ENCODE measurements around the gene DMWD.

The DMWD gene

GRCh38 chr19:45742969-45743368, 49.7 kb downstream of the DMWD start:
- no peak for DNase-seq

GRCh38 chr19:45739498-45740439, 52.9 kb downstream of the DMWD start:
- DNase-seq, result no peak

GRCh38 chr19:45733160-45733810, 59.4 kb downstream of the DMWD start, which contains the start of gene MEIOSIN:
Gene MEIOSIN, plus strand, starts transcription at chr19:45733439. Its CDS starts 1,938 bp downstream, at chr19:45735377.
- no peak for DNase-seq

Data from activated CD4-positive, alpha-beta T cell treated with anti-CD3 and anti-CD28 coated beads, Interleukin-2, amount 50 U/mL, for 1 hour (primary cell).